GM21576 (cell line): ENCODE data around the gene MROH7.

Source experiments
- ATAC-seq: cut with Tn5 transposase; IDR thresholded peaks from one replicate; pipeline ENCODE4 v1.9.1; 2021; ENCODE audit warnings: mild to moderate bottlenecking, moderate library complexity; ENCODE audit not compliant: unreplicated experiment

Gene MROH7

GRCh38 chr1:54649130-54649898 lies 7.7 kb downstream of the MROH7 start:
- ATAC-seq: no peak

DNA sequence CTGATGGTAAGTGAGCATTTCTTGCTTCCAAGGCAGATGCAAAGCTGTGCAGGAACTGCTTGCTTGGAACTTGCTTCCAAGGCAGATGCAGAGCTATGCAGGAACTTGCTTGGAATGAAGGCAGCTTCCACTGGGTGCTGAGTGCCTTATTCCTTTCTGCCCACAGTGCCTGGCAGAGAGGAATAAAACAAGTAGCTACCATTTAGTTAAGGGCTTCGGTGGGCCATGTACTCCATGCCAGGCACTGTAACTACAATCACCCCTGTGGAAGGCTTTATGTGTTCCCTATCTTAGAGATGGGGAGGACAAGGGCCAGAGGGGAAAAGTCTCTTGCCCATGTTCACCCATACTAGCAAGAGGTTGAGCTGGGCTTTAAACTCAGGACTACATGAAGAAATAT lies 8.3 kb downstream of the MROH7 start:
- no peak for ATAC-seq

DNA sequence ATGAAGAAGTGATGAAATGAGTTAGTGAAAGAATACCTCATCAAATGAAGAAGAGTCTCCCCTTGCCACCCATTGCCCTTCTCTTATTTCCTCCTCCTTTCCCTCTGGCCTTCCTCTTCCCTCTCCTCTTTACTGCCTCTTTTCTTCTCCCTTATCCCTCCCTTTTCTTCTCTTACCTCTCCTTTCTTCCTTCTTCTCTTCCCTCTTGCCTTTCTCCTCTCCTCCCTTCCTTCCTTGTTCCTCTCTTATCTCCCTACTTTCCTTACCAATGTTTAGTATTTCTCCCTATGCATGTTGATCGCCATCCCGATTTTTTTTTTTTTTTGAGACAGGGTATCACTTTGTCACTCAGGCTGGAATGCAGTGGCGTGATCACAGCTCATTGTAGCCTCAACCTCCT lies 8.8 kb downstream of the MROH7 start:
- ATAC-seq: no peak

DNA sequence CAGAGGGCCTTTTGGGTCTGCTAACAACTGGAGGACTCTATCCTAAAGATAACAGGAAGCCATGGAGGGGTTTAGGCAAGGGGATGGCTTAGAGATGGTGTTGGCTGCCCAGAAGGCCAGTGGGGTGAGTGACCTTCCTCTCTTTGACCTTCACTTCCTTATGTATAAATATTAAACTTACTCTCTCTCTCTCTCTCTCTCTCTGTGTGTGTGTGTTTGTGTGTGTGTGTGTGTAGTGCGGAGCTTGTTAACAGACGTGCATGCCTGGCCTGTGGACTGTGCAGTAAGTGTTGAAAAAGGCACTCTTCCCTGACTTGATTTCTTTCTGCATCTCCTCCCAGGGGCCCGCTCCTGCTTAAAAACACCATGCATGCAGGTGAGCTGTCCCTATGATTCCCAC lies 10.0 kb downstream of the MROH7 start:
- ATAC-seq: no peak

DNA sequence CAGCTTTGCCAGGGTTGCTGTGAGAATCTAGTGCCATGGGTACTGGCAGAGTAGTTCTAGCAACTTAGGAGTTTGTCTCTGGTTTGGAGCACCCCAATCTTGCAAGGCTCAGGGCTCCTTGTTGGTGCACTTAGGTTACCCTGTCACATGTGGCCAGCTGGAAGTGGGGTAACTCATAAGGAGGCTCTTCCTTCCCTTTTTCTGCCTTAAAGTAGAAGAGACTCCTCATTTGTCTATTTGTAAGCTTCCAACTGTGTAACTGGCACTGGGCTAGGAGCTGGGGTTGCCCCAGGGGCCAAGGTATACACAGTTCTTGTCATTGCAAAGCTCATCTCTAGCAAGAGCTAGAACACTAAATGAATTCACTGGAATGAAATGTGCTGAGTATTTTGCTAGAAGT lies 10.6 kb downstream of the MROH7 start:
- ATAC-seq: no peak

DNA sequence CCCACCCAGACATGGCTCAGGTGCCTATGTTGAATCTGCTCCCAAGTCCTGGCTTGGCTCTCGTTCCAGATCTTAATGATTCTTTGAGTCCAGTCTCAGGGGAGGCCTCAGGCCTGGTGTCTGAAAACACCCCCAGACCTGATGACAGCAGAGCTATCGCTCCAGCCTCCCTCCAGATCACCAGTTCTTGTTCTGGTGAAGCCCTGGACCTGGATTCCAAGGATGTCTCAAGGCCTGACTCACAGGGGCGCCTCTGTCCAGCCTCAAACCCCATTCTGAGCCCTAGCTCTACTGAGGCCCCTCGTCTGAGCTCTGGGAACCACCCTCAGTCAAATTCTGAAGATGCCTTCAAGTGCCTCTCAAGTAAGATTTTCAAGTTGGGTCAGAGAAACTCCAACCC lies 11.4 kb downstream of the MROH7 start:
- no peak for ATAC-seq

DNA sequence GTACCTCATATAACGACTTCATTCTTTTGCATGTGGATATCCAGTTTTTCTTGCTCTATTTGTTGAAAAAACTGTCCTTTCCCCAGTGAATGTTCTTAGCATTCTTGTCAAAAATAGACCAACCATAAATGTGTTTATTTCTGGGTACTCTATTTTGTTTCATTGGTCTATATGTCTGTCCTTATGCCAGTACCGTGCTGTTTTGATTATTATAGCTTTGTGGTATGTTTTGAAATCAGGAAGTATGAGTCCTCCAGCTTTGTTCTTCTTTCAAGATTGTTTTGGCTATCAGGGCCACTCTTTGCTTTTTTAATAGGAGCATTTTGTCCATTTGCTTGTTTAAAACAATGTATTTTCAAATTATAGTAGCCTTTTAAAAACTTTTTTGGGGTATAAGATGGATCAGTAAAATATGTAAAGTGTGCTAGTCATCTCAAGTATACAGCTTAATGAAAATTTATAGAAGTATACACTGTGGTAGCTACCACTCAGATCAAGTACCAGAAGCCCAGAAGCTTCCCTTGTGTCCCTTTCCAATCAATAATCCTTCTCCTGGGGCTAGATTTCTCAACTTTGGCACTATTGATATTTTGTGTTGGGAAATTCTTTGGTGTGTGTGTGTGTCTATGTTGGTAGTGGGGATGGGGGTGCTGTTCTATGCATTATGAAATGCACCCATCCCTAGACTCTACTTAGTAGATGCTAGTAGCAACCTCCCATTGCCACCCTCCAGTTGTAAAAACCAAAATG lies 16.8 kb downstream of the MROH7 start:
- no peak for ATAC-seq

DNA sequence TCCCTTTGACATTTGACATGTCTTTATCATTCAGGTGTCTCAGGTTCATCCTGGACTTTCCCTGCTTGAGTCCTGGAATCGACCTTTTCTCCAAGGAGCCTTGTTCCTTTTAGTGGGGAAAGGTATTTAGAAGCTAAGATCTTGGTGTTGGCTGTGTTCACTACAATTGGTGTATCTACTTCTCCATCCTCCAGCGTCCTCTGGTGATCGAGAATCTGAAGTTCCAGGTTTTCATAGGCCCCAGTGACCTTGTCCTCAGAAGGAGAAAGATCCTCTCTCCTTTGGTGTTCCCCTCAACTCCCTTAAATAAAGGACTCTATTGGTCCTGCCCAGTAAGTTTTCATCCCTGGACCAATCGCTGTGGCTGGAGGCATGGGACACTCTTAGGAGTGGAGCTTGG lies 22.1 kb downstream of the MROH7 start:
- ATAC-seq: no peak

GRCh38 chr1:54664364-54664763 lies 22.8 kb downstream of the MROH7 start:
- no peak for ATAC-seq

- no peak for ATAC-seq
These were observed 24.3 kb downstream of the MROH7 start for GRCh38 chr1:54665852-54666251.

DNA sequence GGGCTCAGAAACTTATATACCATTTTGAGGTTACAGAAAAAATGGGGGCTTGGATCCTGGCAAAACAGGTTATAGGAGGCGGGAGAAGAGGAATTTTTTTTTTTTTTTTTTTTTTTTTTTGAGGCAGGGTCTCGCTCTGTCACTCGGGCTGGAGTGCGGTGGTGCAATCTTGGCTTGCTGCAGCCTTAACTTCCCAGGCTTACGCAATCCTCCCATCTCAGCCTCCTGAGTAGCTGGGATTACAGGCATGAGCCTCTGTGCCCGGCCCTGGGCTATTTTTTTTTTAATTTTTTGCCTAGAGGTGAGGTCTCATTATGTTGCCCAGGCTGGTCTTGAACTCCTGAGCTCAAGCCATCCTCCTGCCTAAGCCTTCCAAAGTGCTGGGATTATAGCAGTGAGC lies 24.7 kb downstream of the MROH7 start:
- ATAC-seq: no peak

- ATAC-seq: no peak
These were observed 26.2 kb downstream of the MROH7 start for GRCh38 chr1:54667797-54668196.

- ATAC-seq: no peak
These were observed 27.0 kb downstream of the MROH7 start for GRCh38 chr1:54668567-54668966.

DNA sequence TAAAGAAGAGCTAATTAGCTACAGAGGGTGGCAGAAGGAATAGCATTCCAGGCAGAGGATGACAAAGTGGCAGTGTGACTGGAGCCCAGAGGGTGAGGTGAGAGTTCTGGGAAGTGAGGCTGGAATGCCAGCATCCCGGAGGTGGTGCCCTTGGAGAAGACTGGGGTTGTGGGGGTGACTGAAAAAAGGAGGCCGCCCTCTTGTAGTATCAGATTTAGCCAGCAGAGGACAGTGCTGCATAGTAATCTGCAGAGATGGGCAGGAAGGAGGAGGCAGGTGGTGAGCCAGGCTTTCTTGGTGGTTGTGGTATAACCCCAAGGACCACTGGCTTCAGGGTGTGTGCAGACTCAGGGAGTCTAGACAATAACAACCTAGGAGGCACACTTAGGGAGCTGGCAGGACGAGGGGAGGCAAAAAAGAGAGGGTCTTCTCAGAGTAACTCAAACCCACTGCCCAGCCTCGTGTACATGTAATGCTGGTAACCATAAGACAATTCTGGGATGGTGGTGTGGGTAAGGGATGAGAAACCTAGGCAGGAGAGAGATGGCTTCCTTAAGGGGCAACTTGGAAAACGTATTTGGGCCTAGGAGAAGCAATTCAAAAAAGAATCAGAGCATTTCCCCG lies 30.5 kb downstream of the MROH7 start:
- peak; percentile 59 for ATAC-seq

GRCh38 chr1:54678776-54679643 lies 37.4 kb downstream of the MROH7 start:
- no peak for ATAC-seq

DNA sequence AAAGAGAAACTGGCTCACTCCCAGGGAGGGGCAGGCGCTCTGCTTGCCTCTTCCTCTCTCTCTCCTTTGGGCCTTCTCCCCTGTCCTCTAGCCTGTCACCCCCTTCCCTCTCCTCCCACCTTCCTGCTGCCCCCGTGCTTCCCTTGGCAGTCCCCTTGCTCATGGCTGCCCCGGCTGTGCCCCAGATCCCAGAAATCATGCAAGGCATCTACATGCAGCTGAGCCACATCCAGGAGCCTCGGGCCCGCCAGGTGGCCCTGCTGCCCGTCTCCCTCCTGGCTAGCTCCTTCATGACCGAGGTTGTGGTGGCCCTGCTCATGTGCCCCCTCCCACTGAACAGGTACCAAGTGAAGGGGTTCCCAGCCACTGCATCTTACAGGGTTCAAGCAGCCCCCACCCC lies 38.1 kb downstream of the MROH7 start:
- no peak for ATAC-seq

DNA sequence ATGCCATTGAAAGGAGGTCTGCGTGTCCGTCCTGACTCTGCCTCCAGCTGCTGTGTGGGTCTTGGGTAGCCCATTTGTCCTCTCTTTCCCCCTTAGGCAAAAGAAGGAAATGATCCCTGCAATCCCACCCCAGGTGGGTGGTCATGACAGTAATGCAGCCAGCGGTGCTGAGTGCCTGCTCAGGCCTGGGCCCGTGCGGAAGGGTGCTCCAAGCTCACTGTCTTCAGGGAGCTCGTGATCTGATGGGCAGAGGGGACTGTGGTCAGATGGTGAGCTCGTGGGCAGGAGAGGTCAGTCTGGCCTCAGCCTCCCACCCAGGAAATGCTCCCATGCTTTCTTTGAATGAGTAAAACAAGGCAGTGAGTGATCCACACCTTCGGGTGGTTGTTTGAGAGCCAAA lies 38.8 kb downstream of the MROH7 start:
- ATAC-seq: no peak

DNA sequence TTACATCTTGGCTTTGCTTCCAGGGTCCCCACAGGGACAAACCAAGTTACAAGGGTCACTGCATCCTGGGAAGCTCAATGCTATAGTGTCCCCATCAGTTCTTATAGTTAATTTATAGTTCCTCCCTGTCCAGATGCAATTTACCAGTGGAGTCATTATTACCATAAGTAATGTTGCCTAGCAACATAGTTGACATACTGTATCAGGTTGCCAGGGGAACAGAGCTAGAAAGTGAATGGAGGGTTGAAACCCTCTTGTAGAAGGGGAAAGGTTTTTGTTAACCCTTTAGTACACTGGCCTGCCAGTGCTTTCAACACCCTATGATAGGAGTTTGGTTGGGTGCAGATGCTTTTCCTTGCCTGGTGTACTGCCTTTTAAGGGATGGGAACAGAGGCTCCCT lies 39.8 kb downstream of the MROH7 start:
- no peak for ATAC-seq

- ATAC-seq: no peak
These were observed 41.9 kb downstream of the MROH7 start for GRCh38 chr1:54683453-54683852.

DNA sequence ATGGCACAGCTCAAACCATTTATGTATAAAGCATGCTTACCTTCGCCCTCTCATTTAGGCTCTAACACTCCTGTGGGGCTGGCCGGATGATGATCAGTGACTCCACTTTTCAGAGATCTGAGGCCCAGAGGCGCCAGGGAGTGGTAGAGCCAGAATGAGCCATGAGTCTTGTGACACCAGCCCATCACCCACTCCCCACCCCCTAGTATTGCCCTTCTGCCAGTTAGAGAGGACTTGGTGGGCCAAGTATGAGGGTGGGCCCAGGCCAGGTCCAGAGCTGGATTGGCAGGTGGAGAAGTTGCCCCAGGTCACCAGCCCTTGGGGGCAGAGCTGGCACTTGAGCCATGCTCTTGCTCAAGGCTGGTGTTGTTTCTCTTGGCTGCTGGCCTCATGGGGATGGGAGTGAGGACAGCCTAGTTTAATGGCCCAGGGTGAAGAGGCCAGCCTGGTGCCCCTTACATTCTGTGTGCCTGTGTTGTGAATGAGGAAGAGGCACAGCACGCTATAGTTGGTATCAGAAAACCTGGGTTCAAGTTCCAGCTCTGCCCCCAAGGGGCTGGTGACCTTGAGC lies 43.8 kb downstream of the MROH7 start:
- no peak for ATAC-seq

- no peak for ATAC-seq
These were observed 44.6 kb downstream of the MROH7 start for GRCh38 chr1:54686155-54686554.
